Right cardiac atrium (tissue), 5 donors: ENCODE measurements around the gene MTREX. TPM values are rescaled to one million over a fixed set of nuclear protein-coding genes. Genes with fewer than 3 reads are reported as not detected.

Experiments used
- ATAC-seq, 2 donors: fragments of 200-7000 bp; cut with Tn5 transposase; one replicate each; pipeline versions ENCODE4 v1.8.0 to v1.9.1; 2020; ENCODE audit warnings: moderate library complexity in 2 of 2, mild to moderate bottlenecking in 1 of 2
- DNase-seq, 3 donors: peaks; one replicate each; pipeline ENCODE4 v3.0.0-alpha.2; 2020
- H3K27ac ChIP-seq: one replicate; pipeline ENCODE4 v1.5.1; 2013; ENCODE audit warnings: mild to moderate bottlenecking, low read length, control low read depth, moderate library complexity
- H3K27me3 ChIP-seq: one replicate; pipeline ENCODE4 v1.6.1; 2013; ENCODE audit not compliant: control insufficient read depth, insufficient read depth
- H3K4me1 ChIP-seq: one replicate; pipeline ENCODE4 v1.6.1; 2013; ENCODE audit warnings: low read length; ENCODE audit not compliant: control insufficient read depth, insufficient read depth
- H3K4me3 ChIP-seq: one replicate; pipeline ENCODE4 v1.5.1; 2013; ENCODE audit warnings: low read length, control low read depth
- H3K9me3 ChIP-seq: one replicate; pipeline ENCODE4 v1.6.1; 2013; ENCODE audit warnings: low read length; ENCODE audit not compliant: control insufficient read depth
- WGBS: extraction: QIAGEN DNeasy Blood & Tissue Kit; methylation state at CpG from one replicate; pipeline ENCODE4 v1.1.7; 2013; 5-methylcytosine and 5-hydroxymethylcytosine counted together
- intact Hi-C, 4 donors: fragments of 100-400 bp; cut with DNase I; formaldehyde crosslinking; loops; one replicate each; pipeline versions ENCODE4 v1.11.0 to v1.14.0; 2022 to 2023
- polyA plus RNA-seq: library from polyadenylated mRNA; stranded (reverse); fragments of 200-250 nt; gene quantifications from one replicate; pipeline ENCODE4 v1.2.3, GENCODE V29; 2013
- total RNA-seq, 4 donors: library from RNA; stranded (reverse); fragmentation: NEBNext Ultra II Directional; extraction: Animal tissue kit (Norgen Biotek cat#: 25700); gene quantifications; one replicate each; pipeline ENCODE4 v1.2.1, GENCODE V29; 2021
- donor health status: healthy with polysubstance abuse.
- donor health status: DM: no; HTN: yes; CAD: no.
- donor health status: DM: no; HTN: no; CAD: no.
- donor health status: DM: no; HTN: yes; CAD: no; lungs with severe emphysema.
- donor health status: DM: yes; HTN: yes; CAD: no.

Gene MTREX
- total and polyA plus RNA-seq, 5 donors, result 22.2 to 65.6 (median 62.5) TPM

GRCh38 chr5:55407984-55408383 is 100.2 kb downstream of the MTREX start:
- Histone ChIP-seq H3K27ac (no peak overlapping the region), H3K27me3 (no peaks in the 10 kb centered on the region), H3K4me3 (no peak overlapping the region), H3K4me1 (peaks cover 2% of the 10 kb centered on the region), H3K9me3 (no peaks in the 10 kb centered on the region)
- no peak for DNase-seq
- peak in 1 of 2 donors; percentile 20 for ATAC-seq
- 68% methylated on average over 3 of the region's 3 CpGs for WGBS
- intact Hi-C loops, result loop anchor here (5.0 to 10.0 kb wide), 2 partner anchors 63 to 284 kb away; no protein-coding TSS in a partner anchor

- Histone ChIP-seq H3K4me1 (peaks cover 2% of the 10 kb centered on the region), H3K27ac (no peak overlapping the region), H3K9me3 (no peaks in the 10 kb centered on the region), H3K4me3 (no peak overlapping the region), H3K27me3 (no peaks in the 10 kb centered on the region)
- 98% methylated on average over 1 of the region's 1 CpG for WGBS
- DNase-seq (no peak), ATAC-seq (no peak)
- intact Hi-C loops, result loop anchor here (5.0 to 10.0 kb wide), 2 partner anchors 65 to 283 kb away; no protein-coding TSS in a partner anchor
These were observed 102.0 kb downstream of the MTREX start for GRCh38 chr5:55409775-55410174.

GRCh38 chr5:55410845-55411244 is 103.1 kb downstream of the MTREX start:
- 69% methylated on average over 3 of the region's 3 CpGs for WGBS
- DNase-seq (no peak), ATAC-seq (no peak)
- Histone ChIP-seq H3K4me3 (no peak overlapping the region), H3K27ac (no peak overlapping the region), H3K4me1 (peaks cover 2% of the 10 kb centered on the region), H3K27me3 (no peaks in the 10 kb centered on the region), H3K9me3 (no peaks in the 10 kb centered on the region)
- intact Hi-C loops, result no loop called here

DNA sequence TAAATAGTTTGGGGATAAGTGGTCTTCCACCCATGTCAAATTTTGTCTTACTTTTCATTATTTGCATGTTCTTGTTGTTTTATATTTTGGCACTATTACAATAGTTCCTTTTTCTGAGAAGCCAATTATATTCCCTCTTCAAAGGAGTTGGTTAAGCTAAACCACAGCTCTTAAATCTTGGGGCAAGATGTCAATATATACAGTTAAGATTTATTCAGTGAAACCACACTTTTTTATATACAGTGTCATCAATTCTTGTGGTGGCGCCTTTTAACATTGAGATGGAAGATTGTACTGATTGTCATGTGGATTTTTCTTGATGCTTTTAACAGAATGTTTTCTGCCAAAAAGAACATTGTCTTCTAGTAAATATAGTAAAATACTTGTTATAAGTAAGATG is 104.1 kb downstream of the MTREX start:
- ATAC-seq (no peak), DNase-seq (no peak)
- Histone ChIP-seq H3K4me1 (peaks cover 2% of the 10 kb centered on the region), H3K4me3 (no peak overlapping the region), H3K27ac (no peak overlapping the region), H3K27me3 (no peaks in the 10 kb centered on the region), H3K9me3 (no peaks in the 10 kb centered on the region)
- WGBS, result 91% methylated on average over 1 of the region's 1 CpG
- intact Hi-C loops, result no loop called here

DNA sequence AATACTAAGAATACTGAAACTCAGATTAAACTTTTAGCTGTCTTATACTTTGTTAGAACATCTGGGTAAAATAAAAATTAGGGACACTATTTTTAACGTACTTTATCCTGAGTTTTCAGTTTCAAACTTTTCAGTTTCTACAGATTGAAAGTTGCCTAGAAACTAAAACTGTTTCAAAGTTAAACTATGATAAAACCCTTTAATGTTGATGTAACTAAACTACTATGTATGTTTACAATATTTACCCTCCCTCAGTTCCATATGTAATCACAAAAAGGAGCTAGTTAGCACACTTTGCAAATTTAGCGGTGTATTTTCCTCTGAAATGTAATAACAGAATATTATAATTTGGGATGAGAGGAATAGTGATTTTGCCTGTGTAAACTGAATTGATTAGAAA is 105.9 kb downstream of the MTREX start:
- DNase-seq (no peak), ATAC-seq (no peak)
- 90% methylated on average over 2 of the region's 2 CpGs for WGBS
- Histone ChIP-seq H3K27me3 (no peaks in the 10 kb centered on the region), H3K4me1 (no peaks in the 10 kb centered on the region), H3K9me3 (no peaks in the 10 kb centered on the region), H3K4me3 (no peak overlapping the region), H3K27ac (no peak overlapping the region)
- intact Hi-C loops, result no loop called here

GRCh38 chr5:55415071-55415470 is 107.3 kb downstream of the MTREX start:
- no peaks in the 10 kb centered on the region for H3K9me3 ChIP-seq
- no peaks in the 10 kb centered on the region for H3K27me3 ChIP-seq
- DNase-seq (no peak), ATAC-seq (no peak)
- intact Hi-C loops, result no loop called here
- no peaks in the 10 kb centered on the region for H3K4me1 ChIP-seq
- no peak overlapping the region for H3K27ac ChIP-seq
- no peak overlapping the region for H3K4me3 ChIP-seq

DNA sequence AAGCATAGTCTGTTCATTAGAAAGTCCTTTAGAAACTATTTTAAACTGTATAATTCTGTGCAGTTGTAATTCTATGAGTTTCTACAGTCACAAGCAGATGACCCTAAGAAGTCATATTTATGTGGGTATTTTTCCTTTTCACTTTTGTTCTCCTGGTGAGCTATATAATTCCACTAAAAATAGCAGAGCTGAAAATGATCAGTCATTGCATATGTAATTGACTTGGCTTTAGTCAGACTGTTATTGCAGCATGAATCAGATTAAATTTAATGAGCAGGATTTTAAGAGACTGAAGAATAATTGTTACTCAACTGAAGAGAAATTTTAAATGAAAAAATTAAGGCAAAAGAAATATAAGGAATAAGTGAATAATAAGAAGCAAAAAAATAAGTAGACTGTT is 108.5 kb downstream of the MTREX start:
- DNase-seq, result no peak
- Histone ChIP-seq H3K9me3 (no peaks in the 10 kb centered on the region), H3K4me3 (no peak overlapping the region), H3K27ac (no peak overlapping the region), H3K4me1 (no peaks in the 10 kb centered on the region), H3K27me3 (no peaks in the 10 kb centered on the region)
- intact Hi-C loops, result no loop called here
- no peak for ATAC-seq

GRCh38 chr5:55418994-55419968 is 111.5 kb downstream of the MTREX start:
- ATAC-seq, result no peak
- H3K27ac ChIP-seq, result no peak overlapping the region
- H3K9me3 ChIP-seq, result no peaks in the 10 kb centered on the region
- no peak overlapping the region for H3K4me3 ChIP-seq
- intact Hi-C loops, result no loop called here
- H3K27me3 ChIP-seq, result no peaks in the 10 kb centered on the region
- DNase-seq, result no peak
- peaks cover 3% of the 10 kb centered on the region for H3K4me1 ChIP-seq

DNA sequence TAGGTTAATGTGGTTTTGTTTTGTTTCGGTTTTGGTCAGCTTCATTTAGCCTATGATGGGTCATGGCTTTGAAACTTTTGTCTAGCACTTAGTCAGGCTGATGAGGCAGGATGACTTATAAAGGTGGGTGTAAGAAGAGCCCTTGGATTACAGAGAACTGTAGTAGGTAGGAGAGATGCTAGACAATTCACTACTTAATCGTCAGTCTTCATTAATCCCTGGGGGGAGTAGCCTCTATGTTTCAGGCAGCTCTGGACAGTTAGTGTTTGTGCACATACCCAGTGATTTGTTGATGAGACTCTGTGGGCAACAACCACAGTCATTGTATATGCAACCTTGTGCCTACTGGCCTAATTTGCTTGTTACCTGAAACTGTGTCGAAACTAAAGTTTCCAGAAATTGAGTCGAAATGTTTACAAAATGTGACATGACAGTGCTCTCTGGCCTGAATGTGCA is 113.3 kb downstream of the MTREX start:
- no peak overlapping the region for H3K4me3 ChIP-seq
- peak overlapping the region; percentile 21 for H3K27ac ChIP-seq
- H3K4me1 ChIP-seq, result peaks cover 3% of the 10 kb centered on the region
- H3K9me3 ChIP-seq, result no peaks in the 10 kb centered on the region
- 84% methylated on average over 4 of the region's 4 CpGs for WGBS
- ATAC-seq (peak in 1 of 2 donors; percentile 13), DNase-seq (no peak)
- no peaks in the 10 kb centered on the region for H3K27me3 ChIP-seq
- intact Hi-C loops, result loop anchor here in 1 of 4 donors (10.0 kb wide), 1 partner anchor 114 kb away; the partner anchor contains the start of gene PLPP1

GRCh38 chr5:55426455-55426854 is 118.7 kb downstream of the MTREX start:
- intact Hi-C loops, result loop anchor here in 1 of 4 donors (10.0 kb wide), 1 partner anchor 108 kb away; the partner anchor contains the start of gene PLPP1
- Histone ChIP-seq H3K9me3 (no peaks in the 10 kb centered on the region), H3K27me3 (no peaks in the 10 kb centered on the region), H3K4me1 (peaks cover 14% of the 10 kb centered on the region), H3K27ac (peak overlapping the region; percentile 48), H3K4me3 (no peak overlapping the region)
- WGBS, result 95% methylated on average over 4 of the region's 4 CpGs
- ATAC-seq, result no peak
- no peak for DNase-seq

GRCh38 chr5:55427157-55427556 is 119.4 kb downstream of the MTREX start:
- H3K27me3 ChIP-seq, result no peaks in the 10 kb centered on the region
- WGBS, result 64% methylated on average over 1 of the region's 1 CpG
- H3K4me1 ChIP-seq, result peaks cover 14% of the 10 kb centered on the region
- H3K9me3 ChIP-seq, result no peaks in the 10 kb centered on the region
- no peak overlapping the region for H3K27ac ChIP-seq
- DNase-seq (peak in 2 of 3 donors; percentile 29 to 33), ATAC-seq (peak; percentile 62 to 77)
- no peak overlapping the region for H3K4me3 ChIP-seq
- intact Hi-C loops, result loop anchor here in 1 of 4 donors (10.0 kb wide), 1 partner anchor 108 kb away; the partner anchor contains the start of gene PLPP1
